ENCODE measurements around the gene KLHL29.
"Not testable (repeated sequence)": the region's sequence is repeated elsewhere in the genome, so short reads cannot be mapped to it uniquely, and the experiment has no call there.

KLHL29 gene

GRCh38 chr2:23734416-23734815 is 349.4 kb downstream of the KLHL29 start:
- H3K27ac Mint-ChIP-seq, result no peak overlapping the region
- H3K9me3 Mint-ChIP-seq, result peaks cover 8% of the 10 kb centered on the region
- no peaks in the 10 kb centered on the region for H3K27me3 Mint-ChIP-seq
- DNase-seq, result no peak
- no peaks in the 10 kb centered on the region for H3K4me1 Mint-ChIP-seq
- ATAC-seq, result no peak
- H3K36me3 Mint-ChIP-seq (ENCODE audit: low read depth), result peaks cover 36% of the 10 kb centered on the region
- no peak overlapping the region for H3K4me3 Mint-ChIP-seq

GRCh38 chr2:23736783-23737182 is 351.8 kb downstream of the KLHL29 start:
- H3K27ac Mint-ChIP-seq, H3K4me1 Mint-ChIP-seq, DNase-seq, ATAC-seq, H3K9me3 Mint-ChIP-seq, H3K4me3 Mint-ChIP-seq, H3K27me3 Mint-ChIP-seq: not testable (repeated sequence)
- peaks cover 33% of the 10 kb centered on the region for H3K36me3 Mint-ChIP-seq (ENCODE audit: low read depth)

- DNase-seq (no peak), ATAC-seq (no peak)
- no peaks in the 10 kb centered on the region for H3K27me3 Mint-ChIP-seq
- no peaks in the 10 kb centered on the region for H3K9me3 Mint-ChIP-seq
- no peaks in the 10 kb centered on the region for H3K4me1 Mint-ChIP-seq
- no peak overlapping the region for H3K4me3 Mint-ChIP-seq
- H3K36me3 Mint-ChIP-seq (ENCODE audit: low read depth), result peaks cover 16% of the 10 kb centered on the region
- no peak overlapping the region for H3K27ac Mint-ChIP-seq
These were observed 360.2 kb downstream of the KLHL29 start for GRCh38 chr2:23745068-23745725.

- H3K36me3 Mint-ChIP-seq (ENCODE audit: low read depth), result peaks cover 14% of the 10 kb centered on the region
- H3K27ac Mint-ChIP-seq, result no peak overlapping the region
- ATAC-seq (no peak), DNase-seq (no peak)
- no peaks in the 10 kb centered on the region for H3K9me3 Mint-ChIP-seq
- H3K27me3 Mint-ChIP-seq, result no peaks in the 10 kb centered on the region
- no peaks in the 10 kb centered on the region for H3K4me1 Mint-ChIP-seq
- no peak overlapping the region for H3K4me3 Mint-ChIP-seq
These were observed 360.7 kb downstream of the KLHL29 start for GRCh38 chr2:23745726-23746105.

- H3K27ac Mint-ChIP-seq, result no peak overlapping the region
- H3K4me3 Mint-ChIP-seq, result no peak overlapping the region
- H3K27me3 Mint-ChIP-seq, result no peaks in the 10 kb centered on the region
These were observed 361.3 kb downstream of the KLHL29 start for GRCh38 chr2:23746141-23746863.

GRCh38 chr2:23751747-23752265 is 366.8 kb downstream of the KLHL29 start:
- Mint-ChIP-seq H3K9me3 (no peaks in the 10 kb centered on the region), H3K4me1 (no peaks in the 10 kb centered on the region), H3K27ac (no peak overlapping the region), H3K27me3 (no peaks in the 10 kb centered on the region), H3K4me3 (no peak overlapping the region), H3K36me3 (ENCODE audit: low read depth) (peaks cover 23% of the 10 kb centered on the region)
- DNase-seq, result no peak
- no peak for ATAC-seq

More at GRCh38 chr2:23746141-23746863, 361.3 kb downstream of the KLHL29 start:
- Mint-ChIP-seq H3K4me1 (no peaks in the 10 kb centered on the region), H3K9me3 (no peaks in the 10 kb centered on the region), H3K36me3 (ENCODE audit: low read depth) (peaks cover 18% of the 10 kb centered on the region)
- ATAC-seq (no peak), DNase-seq (no peak)

- ATAC-seq, result no peak
- Mint-ChIP-seq H3K4me3 (no peak overlapping the region), H3K9me3 (no peaks in the 10 kb centered on the region), H3K27me3 (no peaks in the 10 kb centered on the region), H3K27ac (no peak overlapping the region), H3K4me1 (peaks cover 10% of the 10 kb centered on the region), H3K36me3 (ENCODE audit: low read depth) (peaks cover 31% of the 10 kb centered on the region)
- no peak for DNase-seq
These were observed 368.5 kb downstream of the KLHL29 start for GRCh38 chr2:23753291-23754010.

GRCh38 chr2:23754970-23755369 is 370.0 kb downstream of the KLHL29 start:
- Mint-ChIP-seq H3K4me1 (peaks cover 10% of the 10 kb centered on the region), H3K9me3 (no peaks in the 10 kb centered on the region), H3K27me3 (no peaks in the 10 kb centered on the region), H3K27ac (no peak overlapping the region), H3K4me3 (no peak overlapping the region), H3K36me3 (ENCODE audit: low read depth) (peaks cover 31% of the 10 kb centered on the region)
- ATAC-seq, result no peak
- no peak for DNase-seq

GRCh38 chr2:23756593-23757292 is 371.8 kb downstream of the KLHL29 start:
- Mint-ChIP-seq H3K27ac (no peak overlapping the region), H3K9me3 (no peaks in the 10 kb centered on the region), H3K27me3 (no peaks in the 10 kb centered on the region), H3K36me3 (ENCODE audit: low read depth) (peaks cover 23% of the 10 kb centered on the region), H3K4me1 (peaks cover 13% of the 10 kb centered on the region), H3K4me3 (no peak overlapping the region)
- ATAC-seq, result no peak
- DNase-seq, result no peak

- no peaks in the 10 kb centered on the region for H3K27me3 Mint-ChIP-seq
- peak; percentile 46 for ATAC-seq
- H3K4me1 Mint-ChIP-seq, result peaks cover 16% of the 10 kb centered on the region
- peak overlapping the region; percentile 61 for H3K27ac Mint-ChIP-seq
- H3K9me3 Mint-ChIP-seq, result no peaks in the 10 kb centered on the region
- no peak overlapping the region for H3K4me3 Mint-ChIP-seq
- H3K36me3 Mint-ChIP-seq (ENCODE audit: low read depth), result peaks cover 22% of the 10 kb centered on the region
- DNase-seq, result no peak
These were observed 372.9 kb downstream of the KLHL29 start for GRCh38 chr2:23757686-23758433.
